ES-I3 (cell line): Measurements from ENCODE around the gene PLXNB3.
"Not testable (repeated sequence)": the region's sequence is repeated elsewhere in the genome, so short reads cannot be mapped to it uniquely, and the experiment has no call there.

ENCODE experiments used
- H3K36me3 ChIP-seq: 2 replicates; pipeline ENCODE4 v1.6.1; 2013; ENCODE audit warnings: mild to moderate bottlenecking, low read length, control low read depth, moderate library complexity; ENCODE audit not compliant: insufficient read depth
- H3K4me1 ChIP-seq: 2 replicates; pipeline ENCODE4 v1.6.1; 2013; ENCODE audit warnings: mild to moderate bottlenecking, control low read depth, low read length; ENCODE audit not compliant: insufficient read depth
- H3K9ac ChIP-seq: 2 replicates; pipeline ENCODE4 v1.6.1; 2013; ENCODE audit warnings: low read depth, mild to moderate bottlenecking, low read length, moderate library complexity
- H3K9me3 ChIP-seq: 2 replicates; pipeline ENCODE4 v1.6.1; 2013; ENCODE audit warnings: mild to moderate bottlenecking, low read length, moderate library complexity; ENCODE audit not compliant: control insufficient read depth, insufficient read depth

PLXNB3 gene

GRCh38 chrX:153738056-153738605 lies 25.9 kb upstream of the PLXNB3 start:
- H3K4me1 ChIP-seq = peaks cover 7% of the 10 kb centered on the region
- H3K36me3 ChIP-seq = peaks cover 3% of the 10 kb centered on the region; the same call in 1 of the 2 replicates
- H3K9me3 ChIP-seq = no peaks in the 10 kb centered on the region
- H3K9ac ChIP-seq = no peak overlapping the region

DNA sequence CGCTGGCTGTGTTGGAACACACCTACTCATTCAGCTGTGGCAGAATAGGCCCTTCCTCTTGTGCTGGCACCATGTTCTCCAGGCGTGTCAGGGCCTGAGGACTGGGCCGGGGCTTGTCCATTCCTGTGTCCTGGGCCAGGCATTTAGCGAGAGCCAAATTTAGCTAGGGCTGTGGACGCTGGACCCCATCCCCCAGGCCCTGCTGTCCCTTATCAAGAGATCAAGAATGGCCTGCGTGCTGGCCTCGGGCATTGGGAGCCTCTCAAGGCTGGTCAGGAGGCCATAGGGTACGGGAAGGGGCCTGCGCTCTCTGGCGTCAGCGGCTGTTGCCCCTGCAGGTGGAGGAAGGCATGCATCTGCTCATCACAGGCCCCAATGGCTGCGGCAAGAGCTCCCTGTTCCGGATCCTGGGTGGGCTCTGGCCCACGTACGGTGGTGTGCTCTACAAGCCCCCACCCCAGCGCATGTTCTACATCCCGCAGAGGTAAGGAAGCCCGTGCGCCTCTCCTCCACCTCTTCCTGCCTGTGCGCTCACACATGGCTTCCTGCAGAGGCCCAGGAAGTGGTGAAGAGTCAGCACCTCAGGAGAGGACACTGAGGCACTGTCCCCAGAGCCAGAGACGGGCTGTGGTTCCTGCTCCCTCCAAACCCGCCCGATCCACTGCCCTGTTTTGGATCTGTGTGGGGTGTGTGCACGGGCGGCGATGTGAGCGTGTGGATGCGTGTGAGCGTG lies 24.1 kb upstream of the PLXNB3 start:
- no peaks in the 10 kb centered on the region for H3K9me3 ChIP-seq
- peaks cover 9% of the 10 kb centered on the region for H3K4me1 ChIP-seq
- peaks cover 3% of the 10 kb centered on the region; the same call in 1 of the 2 replicates for H3K36me3 ChIP-seq
- no peak overlapping the region for H3K9ac ChIP-seq

DNA sequence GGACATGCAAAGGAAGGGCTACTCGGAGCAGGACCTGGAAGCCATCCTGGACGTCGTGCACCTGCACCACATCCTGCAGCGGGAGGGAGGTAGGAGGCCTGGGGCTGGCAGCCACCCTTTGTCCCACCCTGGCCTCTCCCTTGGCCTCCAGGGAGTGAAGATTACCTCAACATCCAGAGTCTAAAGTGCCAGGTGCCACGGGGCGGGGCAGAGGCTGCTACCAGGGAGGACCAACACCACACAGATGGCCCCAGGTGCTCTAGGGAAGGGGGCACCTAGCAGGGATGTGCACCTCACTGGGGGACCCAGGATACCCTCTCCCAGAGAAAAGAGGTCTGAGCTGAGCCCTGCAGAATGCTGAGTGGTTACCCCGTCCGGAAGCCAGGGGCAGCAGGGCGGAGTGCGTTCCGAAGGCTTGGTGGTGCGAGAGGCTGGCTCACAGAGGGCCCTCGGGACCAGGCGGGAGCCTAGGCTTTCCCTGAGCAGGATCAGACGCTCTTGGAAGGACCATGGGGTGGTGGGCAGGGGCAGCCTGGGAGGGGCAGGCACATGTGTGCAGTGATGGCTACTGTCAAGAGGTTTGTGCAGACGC lies 23.3 kb upstream of the PLXNB3 start:
- peaks cover 6% of the 10 kb centered on the region for H3K4me1 ChIP-seq

GRCh38 chrX:153741446-153741845 lies 22.6 kb upstream of the PLXNB3 start:
- H3K9me3 ChIP-seq = no peaks in the 10 kb centered on the region
- H3K4me1 ChIP-seq = peaks cover 4% of the 10 kb centered on the region; the same call in 1 of the 2 replicates
- peaks cover 3% of the 10 kb centered on the region; the same call in 1 of the 2 replicates for H3K36me3 ChIP-seq
- no peak overlapping the region for H3K9ac ChIP-seq

More for the DNA sequence above, 23.3 kb upstream of the PLXNB3 start:
- Histone ChIP-seq H3K9ac (no peak overlapping the region), H3K9me3 (no peaks in the 10 kb centered on the region), H3K36me3 (peaks cover 3% of the 10 kb centered on the region; the same call in 1 of the 2 replicates)

DNA sequence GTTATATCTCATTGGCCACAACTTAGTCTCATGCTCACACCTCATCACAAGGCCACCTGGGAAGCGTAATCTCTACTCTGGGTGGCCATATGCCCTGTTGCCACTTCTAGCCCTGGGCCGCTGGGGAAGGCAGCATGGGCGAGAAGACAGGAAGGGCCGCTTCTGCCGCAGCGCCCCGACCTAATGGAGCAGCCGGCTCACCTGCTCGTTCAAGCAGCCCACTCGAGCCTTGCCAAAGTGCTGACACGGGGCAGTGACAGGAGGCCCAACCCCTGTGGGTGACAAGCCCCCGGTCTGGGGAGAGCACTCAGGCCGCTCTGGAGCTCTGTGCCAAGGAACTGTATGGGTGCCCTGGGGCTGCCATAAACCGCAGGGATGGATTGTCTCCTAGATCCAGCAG lies 21.9 kb upstream of the PLXNB3 start:
- not testable (repeated sequence) for H3K9me3 ChIP-seq, H3K9ac ChIP-seq, H3K36me3 ChIP-seq, H3K4me1 ChIP-seq

DNA sequence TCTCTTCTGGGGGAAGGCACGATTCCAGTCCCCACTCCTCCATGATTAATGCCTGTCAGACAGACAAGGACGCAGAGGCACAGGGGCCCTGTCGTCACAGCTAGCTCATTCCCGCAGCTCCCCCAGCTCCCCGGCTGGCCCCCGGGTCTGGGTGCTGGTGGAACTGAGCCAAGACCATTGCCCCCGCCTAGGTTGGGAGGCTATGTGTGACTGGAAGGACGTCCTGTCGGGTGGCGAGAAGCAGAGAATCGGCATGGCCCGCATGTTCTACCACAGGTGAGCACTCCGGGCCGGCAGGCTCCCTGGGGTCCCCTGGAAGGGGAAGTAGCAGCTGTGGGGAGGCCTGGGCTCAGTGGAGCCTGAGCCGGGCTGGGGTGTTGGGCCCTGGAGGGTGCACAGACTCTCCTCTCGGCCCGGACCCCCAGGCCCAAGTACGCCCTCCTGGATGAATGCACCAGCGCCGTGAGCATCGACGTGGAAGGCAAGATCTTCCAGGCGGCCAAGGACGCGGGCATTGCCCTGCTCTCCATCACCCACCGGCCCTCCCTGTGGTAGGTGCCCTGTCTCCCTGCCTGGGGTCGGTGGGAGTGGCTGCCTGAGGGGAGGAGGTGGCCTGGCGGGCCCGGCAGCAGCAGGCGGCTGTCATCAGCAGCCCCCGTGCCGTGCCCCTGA lies 21.1 kb upstream of the PLXNB3 start:
- H3K9ac ChIP-seq = peak overlapping the region; percentile 15; the same call in 1 of the 2 replicates
- not testable (repeated sequence) for H3K9me3 ChIP-seq, H3K36me3 ChIP-seq, H3K4me1 ChIP-seq

- H3K4me1 ChIP-seq, H3K36me3 ChIP-seq, H3K9me3 ChIP-seq: not testable (repeated sequence)
- peak overlapping the region; percentile 62; the same call in 1 of the 2 replicates for H3K9ac ChIP-seq
Measured at GRCh38 chrX:153743468-153744209, 20.4 kb upstream of the PLXNB3 start.

GRCh38 chrX:153744210-153745066 lies 19.6 kb upstream of the PLXNB3 start:
- H3K9me3 ChIP-seq = no peaks in the 10 kb centered on the region
- no peaks in the 10 kb centered on the region for H3K36me3 ChIP-seq
- peak overlapping the region; percentile 62; the same call in 1 of the 2 replicates for H3K9ac ChIP-seq
- H3K4me1 ChIP-seq = peaks cover 4% of the 10 kb centered on the region; the same call in 1 of the 2 replicates

GRCh38 chrX:153745067-153745433 lies 19.0 kb upstream of the PLXNB3 start:
- not testable (repeated sequence) for H3K9me3 ChIP-seq, H3K4me1 ChIP-seq, H3K9ac ChIP-seq, H3K36me3 ChIP-seq

- Histone ChIP-seq H3K4me1 (peaks cover 4% of the 10 kb centered on the region; the same call in 1 of the 2 replicates), H3K9ac (no peak overlapping the region), H3K36me3 (no peaks in the 10 kb centered on the region), H3K9me3 (no peaks in the 10 kb centered on the region)
Measured at GRCh38 chrX:153746359-153746758, 17.7 kb upstream of the PLXNB3 start.

GRCh38 chrX:153746991-153747390 lies 17.1 kb upstream of the PLXNB3 start:
- H3K9me3 ChIP-seq, H3K9ac ChIP-seq, H3K4me1 ChIP-seq, H3K36me3 ChIP-seq: not testable (repeated sequence)

DNA sequence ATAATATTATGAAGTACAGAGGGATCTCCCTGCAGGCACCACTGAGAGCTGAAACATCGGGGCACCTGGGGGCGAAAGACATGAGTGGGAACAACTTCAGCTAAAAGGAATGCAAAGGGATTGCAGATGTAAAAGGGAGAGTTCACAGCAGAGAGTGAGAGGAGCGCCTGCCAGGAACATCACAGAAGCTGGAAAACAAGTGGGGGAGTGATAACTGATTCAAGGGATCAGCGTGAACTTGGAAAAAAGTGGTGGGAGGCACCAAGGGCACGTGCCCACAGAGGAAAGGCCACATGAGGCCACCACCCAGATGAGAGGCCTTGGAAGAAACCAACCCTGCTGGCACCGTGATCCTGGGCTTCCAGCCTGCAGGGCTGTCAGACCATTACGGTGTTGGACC lies 15.0 kb upstream of the PLXNB3 start:
- H3K9ac ChIP-seq, H3K4me1 ChIP-seq, H3K36me3 ChIP-seq, H3K9me3 ChIP-seq: not testable (repeated sequence)

- Histone ChIP-seq H3K9ac (no peak overlapping the region), H3K4me1 (no peaks in the 10 kb centered on the region), H3K9me3 (no peaks in the 10 kb centered on the region), H3K36me3 (no peaks in the 10 kb centered on the region)
Measured at GRCh38 chrX:153750127-153750774, 13.8 kb upstream of the PLXNB3 start.
